GM19328 (cell line): ENCODE results near the gene BECN2.
A peak's percentile ranks its signal among the peaks of the same experiment; 100 is the strongest.
"Not testable (repeated sequence)": the region's sequence is repeated elsewhere in the genome, so short reads cannot be mapped to it uniquely, and the experiment has no call there.

Experiments used
- ATAC-seq: cut with Tn5 transposase; IDR thresholded peaks from one replicate; pipeline ENCODE4 v1.9.1; 2021; ENCODE audit warnings: mild to moderate bottlenecking, moderate library complexity; ENCODE audit not compliant: unreplicated experiment

BECN2 gene

DNA sequence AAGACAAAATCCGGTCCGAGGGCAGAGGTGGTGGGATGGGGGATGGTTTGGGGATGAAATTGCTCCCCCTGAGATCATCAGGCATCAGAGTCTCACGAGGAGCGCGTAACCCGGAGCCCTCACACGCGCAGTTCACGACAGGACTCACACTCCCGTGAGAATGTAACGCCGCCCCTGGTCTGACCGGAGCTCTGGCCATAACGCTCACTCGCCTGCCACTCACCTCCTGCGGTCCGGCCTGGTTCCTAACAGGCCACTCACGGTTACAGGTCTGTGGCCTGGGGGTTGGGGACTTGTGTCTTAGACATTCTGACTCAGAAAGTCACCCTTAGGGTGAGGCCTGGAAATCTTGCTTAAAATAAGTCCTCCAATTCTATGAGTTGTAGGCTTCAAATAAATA, 21.5 kb downstream of the BECN2 start:
- no peak for ATAC-seq

- no peak for ATAC-seq
Observed at GRCh38 chr1:241979926-241980325, 22.4 kb downstream of the BECN2 start.

GRCh38 chr1:241985787-241986186, 28.2 kb downstream of the BECN2 start:
- ATAC-seq, result no peak

GRCh38 chr1:241988389-241988930, 30.9 kb downstream of the BECN2 start:
- not testable (repeated sequence) for ATAC-seq

DNA sequence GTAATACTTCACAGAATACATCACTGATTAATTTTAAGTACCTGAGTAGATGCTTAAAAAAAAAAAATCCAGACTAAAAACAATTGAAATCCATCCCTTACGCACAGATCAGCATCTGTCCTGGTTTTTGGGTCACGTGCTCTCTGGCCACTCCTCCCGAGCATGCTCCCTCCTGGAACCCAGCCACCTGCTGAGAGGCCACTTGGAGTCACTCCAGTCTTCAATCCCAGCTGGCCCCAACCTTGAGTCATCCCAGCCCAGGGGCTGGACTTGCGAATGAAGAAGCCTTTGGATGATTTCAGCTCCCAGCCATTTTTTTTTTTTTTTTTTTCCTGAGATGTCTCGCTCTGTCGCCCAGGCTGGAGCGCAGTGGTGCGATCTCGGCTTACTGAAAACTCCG, 32.5 kb downstream of the BECN2 start:
- no peak for ATAC-seq

DNA sequence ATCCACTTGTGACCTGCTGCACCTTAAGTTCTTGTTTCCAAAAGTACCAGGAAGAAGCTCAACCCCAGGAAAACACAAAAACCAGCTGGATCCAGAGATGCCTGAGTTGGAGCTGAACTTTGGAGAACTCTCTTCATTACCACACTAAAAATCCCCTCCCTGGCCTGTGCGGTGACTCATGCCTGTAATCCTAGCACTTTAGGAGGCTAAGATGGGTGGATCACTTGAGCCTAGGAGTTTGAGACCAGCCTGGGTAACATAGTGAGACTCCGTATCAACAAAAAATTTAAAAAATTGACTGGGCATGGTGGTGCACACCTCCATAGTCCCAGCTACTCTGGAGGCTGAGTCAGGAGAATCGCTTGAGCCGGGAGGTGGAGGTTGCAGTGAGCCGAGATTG, 35.2 kb downstream of the BECN2 start:
- no peak for ATAC-seq

GRCh38 chr1:241994171-241994570, 36.6 kb downstream of the BECN2 start:
- no peak for ATAC-seq

GRCh38 chr1:241997401-241997998, 39.9 kb downstream of the BECN2 start:
- ATAC-seq, result no peak

DNA sequence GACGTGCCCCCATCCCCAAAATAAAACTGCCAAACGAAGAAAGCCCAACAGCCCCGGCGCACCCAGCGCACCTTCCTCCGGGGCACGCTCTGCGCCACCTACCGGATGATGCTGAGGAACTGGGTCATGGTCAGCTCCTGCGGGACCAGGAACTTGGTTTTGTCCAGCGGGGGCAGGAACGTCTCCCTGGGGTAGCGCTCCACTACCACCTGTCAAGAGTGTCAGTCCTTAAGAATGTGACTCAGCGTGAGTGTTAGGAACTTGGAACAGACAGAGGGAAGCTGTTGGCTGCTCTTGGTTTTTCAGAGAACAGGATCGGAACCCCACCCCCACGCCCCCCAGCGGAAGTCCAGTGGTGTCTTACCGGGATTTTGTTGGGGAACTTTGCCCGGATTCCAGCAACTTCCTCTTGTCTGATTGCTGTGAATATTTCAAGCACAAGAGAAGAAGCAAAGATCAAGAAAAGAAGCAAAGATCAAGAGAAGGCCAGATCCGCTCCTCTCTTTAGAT, 40.9 kb downstream of the BECN2 start:
- ATAC-seq, result peak; percentile 61

- ATAC-seq, result no peak
Observed at GRCh38 chr1:241999026-241999425, 41.5 kb downstream of the BECN2 start, which contains the start of gene MAP1LC3C. TSS of gene MAP1LC3C (minus strand) at chr1:241999098. CDS start at chr1:241999008, 90 bp downstream.

- ATAC-seq, result no peak
Observed at GRCh38 chr1:242000434-242000833, 42.9 kb downstream of the BECN2 start.

- ATAC-seq, result no peak
Observed at GRCh38 chr1:242002072-242002471, 44.5 kb downstream of the BECN2 start.

DNA sequence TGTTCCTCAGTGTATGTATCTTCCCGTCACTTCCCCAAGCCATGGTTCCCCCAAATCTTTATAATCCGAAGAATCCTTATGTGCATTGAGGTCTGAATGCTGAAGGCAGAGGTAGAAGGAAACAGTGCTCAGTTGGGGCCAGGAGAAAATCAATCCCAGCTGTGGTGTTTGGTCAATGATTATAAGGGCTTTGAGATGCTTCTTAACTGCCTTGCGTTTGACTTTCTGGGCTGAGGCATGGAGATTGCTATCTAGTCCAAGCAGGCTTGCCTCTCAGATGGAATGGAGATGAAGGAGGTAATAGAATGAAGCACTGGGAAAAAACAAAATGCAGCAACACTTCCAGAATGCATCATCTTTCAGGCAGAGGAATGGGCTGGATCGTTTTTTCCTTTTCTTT, 44.9 kb downstream of the BECN2 start:
- no peak for ATAC-seq

- ATAC-seq, result no peak
Observed at GRCh38 chr1:242004751-242005495, 47.4 kb downstream of the BECN2 start.

- ATAC-seq, result no peak
Observed at GRCh38 chr1:242005866-242006535, 48.4 kb downstream of the BECN2 start.

DNA sequence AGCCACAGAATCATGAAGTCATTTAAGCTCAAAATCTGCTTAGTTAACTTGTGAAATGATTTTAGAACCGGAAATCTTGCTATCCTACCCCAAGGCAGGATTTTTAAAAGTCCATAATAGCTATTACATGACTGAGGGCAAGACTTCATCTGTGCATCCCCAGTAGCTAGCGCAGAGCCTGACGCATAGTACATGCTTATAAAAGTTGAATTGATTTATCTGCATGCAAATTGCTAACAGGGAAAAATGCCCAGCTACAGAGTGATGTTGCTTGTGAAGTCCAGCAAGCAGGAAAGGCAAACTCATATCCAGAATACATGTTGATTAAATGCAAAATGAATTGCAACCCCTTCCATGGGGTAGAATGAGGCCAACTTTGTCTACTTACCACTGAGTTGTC, 49.4 kb downstream of the BECN2 start:
- no peak for ATAC-seq
